Transverse colon (tissue), 4 donors: ENCODE data around the gene KRTAP2-4. TPM values are rescaled to one million over a fixed set of nuclear protein-coding genes. Genes with fewer than 3 reads are reported as not detected.

ENCODE experiments used
- DNase-seq: peaks from one replicate; pipeline ENCODE4 v3.0.0-alpha.2; 2019
- H3K27ac ChIP-seq, 4 donors: fragments of 200-600 bp; sonication (generic); 2 replicates each; pipeline ENCODE4 v1.5.1; 2016 to 2018; ENCODE audit warnings: inconsistent platforms in 4 of 4
- H3K27me3 ChIP-seq: fragments of 200-600 bp; sonication (generic); 2 replicates; pipeline ENCODE4 v1.5.1; 2017; ENCODE audit warnings: inconsistent platforms
- H3K36me3 ChIP-seq, 4 donors: fragments of 200-600 bp; sonication (generic); 2 replicates each; pipeline ENCODE4 v1.5.1; 2017 to 2019; ENCODE audit warnings: inconsistent platforms in 4 of 4
- H3K4me1 ChIP-seq, 4 donors: fragments of 200-600 bp; sonication (generic); 2 replicates each; pipeline ENCODE4 v1.5.1; 2017 to 2020; ENCODE audit warnings: inconsistent platforms in 4 of 4
- H3K4me3 ChIP-seq, 4 donors: fragments of 200-600 bp; sonication (generic); 1 replicate in 1 of 4; 2 replicates in 3 of 4; pipeline versions ENCODE4 v1.5.1 to v1.6.1; 2017 to 2019; ENCODE audit warnings: inconsistent platforms in 4 of 4
- H3K9me3 ChIP-seq, 2 donors: fragments of 200-600 bp; sonication (generic); 2 replicates each; pipeline ENCODE4 v1.5.1; 2017 to 2019; ENCODE audit warnings: inconsistent platforms in 2 of 2
- EP300 ChIP-seq: sonication (generic); formaldehyde crosslinking; IDR thresholded peaks from one replicate; pipeline ENCODE4 v1.6.1; 2017; ENCODE audit warnings: antibody characterized with exemption, low read depth
- POLR2A ChIP-seq: fragments of 450-650 bp; IDR thresholded peaks from one replicate; pipeline ENCODE4 v1.6.1; 2016; ENCODE audit warnings: antibody characterized with exemption, mild to moderate bottlenecking, moderate library complexity
- POLR2AphosphoS5 ChIP-seq, 3 donors: sonication (generic); formaldehyde crosslinking; IDR thresholded peaks; one replicate each; pipeline ENCODE4 v1.6.1; 2016; ENCODE audit warnings: antibody characterized with exemption in 3 of 3
- WGBS, 2 donors: methylation state at CpG; one replicate each; pipeline ENCODE4 v1.1.5; 2018; ENCODE audit warnings: low coverage in 1 of 2; 5-methylcytosine and 5-hydroxymethylcytosine counted together
- in situ Hi-C, 4 donors: fragments of 200-750 bp; cut with MboI; loops; one replicate each; pipeline versions ENCODE4 v1.15.0 to v1.15.1; 2017; ENCODE audit warnings: low sequenced_read_pairs in 3 of 4, low pct_ligation_motif_present in 1 of 4, low pct_unique_long_range_greater_than_20kb in 1 of 4
- intact Hi-C: fragments of 100-400 bp; cut with DNase I; formaldehyde crosslinking; loops from one replicate; pipeline ENCODE4 v1.15.1; 2023; ENCODE audit warnings: low total_unique reads
- total RNA-seq, 4 donors: library from RNA; depleted of rRNA; stranded (reverse); fragments of >200 nt; gene quantifications; one replicate each; pipeline ENCODE4 v1.1.0, GENCODE V29; 2016
- TF ChIP-seq, protein P1 (sequence below), 5 experiments: fragments of 200-600 bp in 3 of 5; fragments of 450-650 bp in 2 of 5; sonication (generic) in 3 of 5; IDR thresholded peaks; 1 replicate in 2 of 5; 2 replicates in 3 of 5; pipeline ENCODE4 v1.5.1; 2016 to 2017; ENCODE audit warnings: antibody characterized with exemption in 5 of 5, inconsistent platforms in 3 of 5, mild to moderate bottlenecking in 2 of 5, moderate library complexity in 1 of 5

The KRTAP2-4 gene
- total RNA-seq, 4 donors from 2014 or later: not detected

DNA sequence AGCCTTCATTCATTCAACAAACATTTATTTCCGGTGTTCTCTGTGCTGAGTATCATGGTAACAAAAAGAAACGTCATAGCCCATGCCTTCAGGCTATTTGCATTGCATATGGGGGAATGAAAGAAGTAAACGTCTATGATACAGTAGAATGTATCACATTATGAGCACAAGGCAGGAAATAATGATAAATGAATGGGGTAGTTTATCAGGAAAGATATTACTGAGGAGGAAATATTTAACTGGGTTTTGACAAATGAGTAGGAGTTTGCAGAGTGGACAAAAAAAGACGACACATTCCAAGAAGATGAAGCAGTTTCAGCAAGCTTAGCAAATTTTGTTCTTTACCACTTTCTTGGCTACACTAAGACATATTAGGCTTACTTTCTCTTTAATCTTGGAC lies 16.9 kb upstream of the KRTAP2-4 start:
- intact Hi-C loops (no loop called here), in situ Hi-C loops (no loop called here)
- no peaks in the 10 kb centered on the region for H3K9me3 ChIP-seq
- H3K27me3 ChIP-seq: no peaks in the 10 kb centered on the region
- TF ChIP-seq POLR2AphosphoS5 (IDR thresholded peaks at IDR 0.05): no peak
- no peak for TF ChIP-seq EP300
- TF ChIP-seq, protein P1, sequence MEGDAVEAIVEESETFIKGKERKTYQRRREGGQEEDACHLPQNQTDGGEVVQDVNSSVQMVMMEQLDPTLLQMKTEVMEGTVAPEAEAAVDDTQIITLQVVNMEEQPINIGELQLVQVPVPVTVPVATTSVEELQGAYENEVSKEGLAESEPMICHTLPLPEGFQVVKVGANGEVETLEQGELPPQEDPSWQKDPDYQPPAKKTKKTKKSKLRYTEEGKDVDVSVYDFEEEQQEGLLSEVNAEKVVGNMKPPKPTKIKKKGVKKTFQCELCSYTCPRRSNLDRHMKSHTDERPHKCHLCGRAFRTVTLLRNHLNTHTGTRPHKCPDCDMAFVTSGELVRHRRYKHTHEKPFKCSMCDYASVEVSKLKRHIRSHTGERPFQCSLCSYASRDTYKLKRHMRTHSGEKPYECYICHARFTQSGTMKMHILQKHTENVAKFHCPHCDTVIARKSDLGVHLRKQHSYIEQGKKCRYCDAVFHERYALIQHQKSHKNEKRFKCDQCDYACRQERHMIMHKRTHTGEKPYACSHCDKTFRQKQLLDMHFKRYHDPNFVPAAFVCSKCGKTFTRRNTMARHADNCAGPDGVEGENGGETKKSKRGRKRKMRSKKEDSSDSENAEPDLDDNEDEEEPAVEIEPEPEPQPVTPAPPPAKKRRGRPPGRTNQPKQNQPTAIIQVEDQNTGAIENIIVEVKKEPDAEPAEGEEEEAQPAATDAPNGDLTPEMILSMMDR (IDR thresholded peaks at IDR 0.05): no peak
- no peak for TF ChIP-seq POLR2A
- no peak overlapping the region for H3K27ac ChIP-seq
- WGBS, 2 donors: 44 to 55% methylated on average over 4 of the region's 4 CpGs
- DNase-seq: no peak
- H3K4me1 ChIP-seq: no peaks in the 10 kb centered on the region
- H3K36me3 ChIP-seq: no peaks in the 10 kb centered on the region
- H3K4me3 ChIP-seq: no peak overlapping the region

DNA sequence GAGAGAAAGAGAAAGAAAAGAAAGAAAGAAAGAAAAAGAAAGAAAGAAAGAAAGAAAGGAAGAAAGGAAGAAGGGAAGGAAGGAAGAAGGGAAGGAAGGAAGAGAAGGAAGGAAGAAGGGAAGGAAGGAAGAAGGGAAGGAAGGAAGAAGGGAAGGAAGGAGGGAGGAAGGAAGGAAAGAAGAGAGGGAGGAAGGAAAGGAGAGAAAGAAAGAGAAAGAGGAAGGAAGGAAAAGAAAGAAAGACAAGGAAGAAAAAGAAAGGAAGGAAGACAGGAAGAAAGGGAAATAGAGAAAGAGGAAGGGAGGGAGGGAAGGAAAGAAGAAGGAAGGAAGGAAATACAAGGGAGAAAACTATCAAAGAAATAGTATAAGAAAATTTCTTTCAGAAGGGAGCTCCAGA lies 11.1 kb upstream of the KRTAP2-4 start:
- Histone ChIP-seq H3K27me3 (peaks cover 8% of the 10 kb centered on the region), H3K4me3 (no peak overlapping the region), H3K36me3 (no peaks in the 10 kb centered on the region), H3K9me3 (no peaks in the 10 kb centered on the region), H3K4me1 (no peaks in the 10 kb centered on the region), H3K27ac (no peak overlapping the region)
- in situ Hi-C loops (no loop called here), intact Hi-C loops (no loop called here)
- DNase-seq: no peak
- TF ChIP-seq, protein P1 (IDR thresholded peaks at IDR 0.05): no peak
- no peak for TF ChIP-seq POLR2AphosphoS5 (IDR thresholded peaks at IDR 0.05)

DNA sequence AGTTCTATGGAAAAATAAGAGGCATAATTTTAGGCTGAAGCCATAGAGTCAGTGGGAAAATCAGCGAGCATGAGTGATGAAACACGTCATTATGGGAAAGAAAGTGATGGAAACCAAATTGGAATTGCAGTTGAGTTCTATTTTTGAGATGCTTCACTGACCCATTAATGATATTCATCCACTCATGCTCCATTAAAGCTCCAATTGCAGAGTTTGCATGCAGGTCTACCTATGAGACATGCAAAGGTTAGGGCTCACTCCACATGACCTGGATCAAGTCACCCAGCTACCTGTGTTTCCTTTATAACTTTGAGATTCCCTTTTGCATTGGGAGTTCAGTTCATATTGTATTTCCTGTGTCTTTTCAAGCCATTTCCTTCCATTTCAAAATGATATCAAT lies 8.0 kb upstream of the KRTAP2-4 start:
- WGBS, 2 donors: 69 to 88% methylated on average over 2 of the region's 2 CpGs
- no peaks in the 10 kb centered on the region for H3K4me1 ChIP-seq
- no peak overlapping the region for H3K4me3 ChIP-seq
- no peak for DNase-seq
- no peaks in the 10 kb centered on the region for H3K9me3 ChIP-seq
- intact Hi-C loops (no loop called here), in situ Hi-C loops (no loop called here)
- peaks cover 8% of the 10 kb centered on the region for H3K27me3 ChIP-seq
- no peak overlapping the region for H3K27ac ChIP-seq
- TF ChIP-seq, protein P1 (IDR thresholded peaks at IDR 0.05): no peak
- TF ChIP-seq POLR2AphosphoS5 (IDR thresholded peaks at IDR 0.05) (no peak), POLR2A (no peak), EP300 (no peak)
- no peaks in the 10 kb centered on the region for H3K36me3 ChIP-seq

DNA sequence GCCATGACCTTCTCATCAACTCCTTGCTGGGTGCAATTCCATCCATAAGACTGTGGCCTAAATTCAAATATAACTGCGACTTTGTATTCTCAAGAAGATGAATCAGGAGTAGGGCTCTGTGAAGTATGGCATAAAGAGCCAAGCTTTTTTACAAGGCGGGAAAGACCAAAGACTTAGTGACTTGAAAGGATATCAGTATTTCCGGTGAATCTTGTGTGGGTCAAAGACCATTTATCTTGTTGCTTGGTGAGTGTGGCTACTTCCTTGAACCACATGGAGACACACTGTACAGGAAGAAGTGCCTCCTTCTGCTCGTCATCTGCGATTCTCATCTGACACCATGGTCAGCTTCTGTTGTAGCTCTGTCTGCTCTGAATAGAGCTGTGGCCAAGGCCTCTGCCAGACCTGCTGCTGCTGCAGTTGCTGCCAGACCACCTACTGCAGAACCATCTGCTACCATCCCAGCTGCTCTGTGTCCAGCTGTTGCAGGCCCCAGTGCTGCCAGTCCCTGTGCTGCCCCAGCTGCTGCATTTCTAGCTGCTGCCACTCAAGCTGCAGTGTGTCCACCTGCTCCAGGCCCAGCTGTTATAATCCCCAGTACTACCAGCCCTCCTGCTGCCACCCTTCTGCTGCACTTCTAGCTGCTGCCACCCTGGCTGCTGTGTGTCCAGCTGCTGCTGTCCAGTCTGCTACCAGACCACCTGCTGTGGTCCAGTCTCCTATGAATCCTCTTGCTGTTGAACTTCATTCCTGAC lies 6.1 kb upstream of the KRTAP2-4 start:
- H3K27me3 ChIP-seq: peaks cover 5% of the 10 kb centered on the region
- no peak overlapping the region for H3K27ac ChIP-seq
- TF ChIP-seq POLR2AphosphoS5 (IDR thresholded peaks at IDR 0.05): no peak
- TF ChIP-seq, protein P1 (IDR thresholded peaks at IDR 0.05): no peak
- no peak for TF ChIP-seq POLR2A
- DNase-seq: no peak
- intact Hi-C loops: no loop called here
- in situ Hi-C loops: no loop called here
- no peaks in the 10 kb centered on the region for H3K36me3 ChIP-seq
- H3K4me3 ChIP-seq: no peak overlapping the region
- WGBS, 2 donors: 80 to 83% methylated on average over 3 to 5 of the region's 5 CpGs
- H3K4me1 ChIP-seq: no peaks in the 10 kb centered on the region
- no peaks in the 10 kb centered on the region for H3K9me3 ChIP-seq
